Activated CD4-positive, alpha-beta T cell treated with anti-CD3 and anti-CD28 coated beads, Interleukin-2, amount 50 U/mL, for 4 hours (primary cell): ENCODE measurements around the gene GLB1L2.
"Not testable (repeated sequence)": the region's sequence is repeated elsewhere in the genome, so short reads cannot be mapped to it uniquely, and the experiment has no call there.

ENCODE experiments used
- DNase-seq, 2 experiments: peaks; one replicate each; pipeline ENCODE4 v3.0.0-alpha.2; 2020

GLB1L2 gene, protein sequence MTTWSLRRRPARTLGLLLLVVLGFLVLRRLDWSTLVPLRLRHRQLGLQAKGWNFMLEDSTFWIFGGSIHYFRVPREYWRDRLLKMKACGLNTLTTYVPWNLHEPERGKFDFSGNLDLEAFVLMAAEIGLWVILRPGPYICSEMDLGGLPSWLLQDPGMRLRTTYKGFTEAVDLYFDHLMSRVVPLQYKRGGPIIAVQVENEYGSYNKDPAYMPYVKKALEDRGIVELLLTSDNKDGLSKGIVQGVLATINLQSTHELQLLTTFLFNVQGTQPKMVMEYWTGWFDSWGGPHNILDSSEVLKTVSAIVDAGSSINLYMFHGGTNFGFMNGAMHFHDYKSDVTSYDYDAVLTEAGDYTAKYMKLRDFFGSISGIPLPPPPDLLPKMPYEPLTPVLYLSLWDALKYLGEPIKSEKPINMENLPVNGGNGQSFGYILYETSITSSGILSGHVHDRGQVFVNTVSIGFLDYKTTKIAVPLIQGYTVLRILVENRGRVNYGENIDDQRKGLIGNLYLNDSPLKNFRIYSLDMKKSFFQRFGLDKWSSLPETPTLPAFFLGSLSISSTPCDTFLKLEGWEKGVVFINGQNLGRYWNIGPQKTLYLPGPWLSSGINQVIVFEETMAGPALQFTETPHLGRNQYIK

DNA sequence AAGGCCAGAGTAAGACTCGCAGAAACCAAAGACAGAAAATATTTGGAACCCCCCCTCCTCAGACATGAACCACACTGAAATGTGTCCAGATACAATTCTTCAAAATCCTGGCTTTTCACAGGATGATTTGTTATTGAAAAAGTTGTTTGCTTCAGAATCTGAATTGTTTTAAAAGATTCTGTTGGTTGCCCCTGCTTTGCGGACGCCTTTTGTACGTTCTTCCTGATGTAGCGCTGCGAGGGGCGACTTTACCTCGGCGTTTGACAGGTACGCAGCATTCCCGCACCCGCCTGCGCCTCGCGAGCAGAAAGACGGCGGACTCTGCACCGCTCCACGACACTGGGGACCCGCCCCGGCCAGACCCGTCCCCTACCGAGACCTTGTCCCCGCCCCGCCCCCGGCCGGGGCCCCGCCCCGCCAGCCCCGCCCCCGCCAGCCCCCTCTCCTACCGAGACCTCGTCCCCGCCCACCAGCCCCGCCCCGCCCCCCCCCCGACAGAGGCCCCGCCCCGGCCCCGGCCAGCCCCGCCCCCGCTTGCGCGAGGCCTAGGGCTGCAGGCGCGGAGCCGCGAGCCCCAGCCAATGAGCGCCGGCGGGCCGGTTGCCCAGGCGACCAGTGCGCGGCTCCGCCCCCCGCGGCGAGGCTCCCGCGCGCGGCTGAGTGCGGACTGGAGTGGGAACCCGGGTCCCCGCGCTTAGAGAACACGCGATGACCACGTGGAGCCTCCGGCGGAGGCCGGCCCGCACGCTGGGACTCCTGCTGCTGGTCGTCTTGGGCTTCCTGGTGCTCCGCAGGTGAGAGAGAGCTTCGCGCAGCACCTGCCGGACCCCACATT is at the start of gene GLB1L2:
Gene GLB1L2 (plus strand): TSS at position 635 of the 835 bp plus-strand sequence. CDS start 74 bp downstream, at position 709.
- peak; percentile 71 to 74 for DNase-seq

DNA sequence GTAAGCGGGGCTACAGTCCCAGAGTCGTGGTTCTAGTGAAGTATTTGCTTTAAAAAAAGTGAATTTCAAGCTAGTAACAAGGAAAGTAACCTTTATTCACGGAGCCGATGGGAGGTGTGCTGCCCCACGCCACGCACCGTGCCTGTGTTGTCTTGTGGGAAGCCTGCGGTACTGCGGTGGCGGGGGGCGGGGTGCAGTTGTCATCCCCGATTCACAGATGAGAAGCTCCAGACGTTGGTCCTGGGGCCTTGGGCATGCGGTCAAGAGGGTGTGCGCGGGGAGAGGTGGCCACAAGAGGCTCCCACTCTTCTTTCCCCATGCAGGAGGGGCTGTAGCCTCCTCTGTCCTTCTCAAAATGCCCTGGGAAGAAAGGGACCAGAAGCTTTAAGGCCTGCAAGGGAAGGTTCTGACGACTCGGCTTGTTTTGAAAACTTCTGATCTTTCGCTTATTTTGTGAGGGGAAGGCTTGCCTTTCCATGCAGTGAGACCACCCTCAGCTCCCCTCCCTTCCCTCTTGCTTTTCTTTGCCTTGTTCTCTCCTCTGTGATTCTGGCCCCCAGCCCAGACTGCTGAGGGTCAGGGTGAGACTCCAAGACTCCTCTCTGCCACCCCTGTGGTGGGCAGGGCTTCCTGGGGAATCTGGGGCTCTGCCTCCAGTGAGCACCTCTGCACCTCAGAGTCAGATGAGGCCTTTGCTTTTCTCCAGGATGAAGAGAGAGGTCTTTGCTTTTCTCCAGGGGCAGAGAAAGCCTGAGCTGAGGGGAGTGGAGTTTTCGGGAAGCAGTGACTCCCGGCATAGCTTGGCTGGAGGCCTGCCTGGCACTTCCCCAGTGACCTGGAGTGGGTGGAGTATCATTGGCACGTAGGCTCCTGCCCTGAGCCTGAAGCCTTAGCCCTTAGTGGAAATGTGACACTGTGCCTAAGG is 49.4 kb upstream of the GLB1L2 start:
- no peak for DNase-seq

DNA sequence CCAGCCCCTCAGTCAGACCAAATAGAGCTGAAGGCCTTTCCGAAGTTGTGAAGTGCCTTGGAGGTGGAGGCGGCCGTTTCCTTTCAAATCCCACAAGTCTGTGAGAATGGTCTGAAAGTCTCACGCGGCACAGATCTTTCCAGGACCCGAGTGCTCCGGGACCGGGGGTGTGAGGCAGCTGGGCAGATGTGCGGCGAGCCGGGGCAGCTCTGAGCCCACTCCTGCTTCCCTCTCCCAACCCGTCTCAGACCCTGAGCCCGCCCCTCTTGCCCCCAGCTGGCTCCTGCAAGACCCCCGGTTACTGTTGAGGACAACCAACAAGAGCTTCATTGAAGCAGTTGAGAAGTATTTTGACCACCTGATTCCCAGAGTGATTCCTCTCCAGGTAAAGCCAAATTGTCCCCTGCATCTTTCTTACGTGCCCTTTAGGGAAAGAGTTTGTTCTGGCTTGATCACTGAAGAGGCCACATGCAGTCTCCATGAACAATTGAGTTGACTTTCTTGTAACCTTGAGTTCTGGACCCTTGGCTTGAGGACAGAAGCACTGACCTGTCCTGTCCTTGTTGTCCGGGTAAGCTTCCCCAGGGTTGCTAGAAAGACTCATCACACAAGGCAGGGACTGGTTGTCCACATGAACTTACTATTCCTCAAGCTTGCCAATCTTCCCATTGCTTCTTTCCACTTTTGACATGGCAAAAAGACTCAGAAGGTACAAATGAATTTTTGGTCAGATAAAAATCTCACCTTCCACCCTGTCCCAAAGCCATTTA is 48.1 kb upstream of the GLB1L2 start:
- no peak for DNase-seq

- DNase-seq, result not testable (repeated sequence)
Measured at GRCh38 chr11:134284349-134284748, 47.4 kb upstream of the GLB1L2 start.

DNA sequence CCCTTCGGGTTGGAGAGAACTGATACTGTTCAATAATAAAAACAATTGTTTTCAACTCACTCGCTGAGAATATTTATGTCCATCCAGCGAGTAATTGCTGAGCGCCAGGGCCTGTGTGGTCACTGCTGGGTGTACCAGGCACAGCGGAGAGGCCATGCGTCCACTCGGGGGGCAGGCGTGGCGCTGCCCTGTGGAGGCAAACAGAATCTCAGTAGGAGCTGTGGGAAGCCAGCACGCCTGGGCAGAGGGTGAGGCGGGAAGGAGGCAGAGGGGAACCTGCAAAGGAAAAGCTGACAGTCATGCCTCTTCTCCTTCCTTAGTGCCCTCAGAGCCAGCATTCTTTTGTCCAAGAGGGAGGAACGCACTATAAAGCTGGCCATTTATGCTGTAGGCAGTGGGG is 44.2 kb upstream of the GLB1L2 start:
- DNase-seq, result no peak

- no peak for DNase-seq
Measured at GRCh38 chr11:134288486-134288885, 43.3 kb upstream of the GLB1L2 start.

GRCh38 chr11:134289167-134289566 is 42.6 kb upstream of the GLB1L2 start:
- DNase-seq, result no peak

GRCh38 chr11:134289789-134290188 is 42.0 kb upstream of the GLB1L2 start:
- DNase-seq, result no peak

DNA sequence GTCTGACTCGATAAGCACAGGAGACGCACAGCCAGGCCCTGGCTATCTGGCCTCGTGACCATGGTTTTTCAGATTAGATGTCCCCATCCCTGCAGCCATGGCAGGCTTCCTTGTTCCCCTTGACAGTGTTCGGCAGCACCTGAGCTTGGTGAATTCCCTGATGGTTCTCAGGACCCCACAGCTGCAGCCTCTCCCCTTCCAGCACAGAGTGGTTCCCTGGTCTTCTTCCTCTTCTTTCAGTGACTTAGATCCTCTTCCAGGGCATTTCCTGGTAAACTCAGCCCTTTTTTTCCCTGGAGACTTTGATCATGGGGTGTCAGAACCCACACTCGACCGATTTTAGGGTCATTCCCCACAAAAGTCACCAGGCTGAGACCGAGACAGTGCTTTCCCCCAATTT is 41.1 kb upstream of the GLB1L2 start:
- no peak for DNase-seq

GRCh38 chr11:134291196-134291595 is 40.6 kb upstream of the GLB1L2 start:
- no peak for DNase-seq

DNA sequence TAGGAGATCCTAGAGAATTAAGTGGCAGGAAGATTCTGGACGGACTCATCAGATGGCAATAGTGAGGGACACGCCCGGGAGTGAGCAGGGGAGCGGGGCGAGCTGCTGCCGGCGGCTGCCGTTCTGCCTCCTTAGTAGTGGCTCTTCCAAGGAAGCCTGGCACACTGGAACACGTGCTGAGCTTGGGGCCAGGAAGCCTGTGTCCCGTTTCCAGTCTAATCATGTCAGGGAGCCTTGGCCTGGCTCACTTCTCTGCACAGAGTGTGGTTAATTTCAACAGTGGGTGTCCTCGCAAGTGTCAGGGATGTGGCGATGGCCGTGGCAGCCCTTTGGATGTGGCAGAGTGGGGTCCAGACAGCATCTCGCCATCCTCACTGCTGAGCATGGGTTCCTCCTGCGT is 39.1 kb upstream of the GLB1L2 start:
- DNase-seq, result no peak

DNA sequence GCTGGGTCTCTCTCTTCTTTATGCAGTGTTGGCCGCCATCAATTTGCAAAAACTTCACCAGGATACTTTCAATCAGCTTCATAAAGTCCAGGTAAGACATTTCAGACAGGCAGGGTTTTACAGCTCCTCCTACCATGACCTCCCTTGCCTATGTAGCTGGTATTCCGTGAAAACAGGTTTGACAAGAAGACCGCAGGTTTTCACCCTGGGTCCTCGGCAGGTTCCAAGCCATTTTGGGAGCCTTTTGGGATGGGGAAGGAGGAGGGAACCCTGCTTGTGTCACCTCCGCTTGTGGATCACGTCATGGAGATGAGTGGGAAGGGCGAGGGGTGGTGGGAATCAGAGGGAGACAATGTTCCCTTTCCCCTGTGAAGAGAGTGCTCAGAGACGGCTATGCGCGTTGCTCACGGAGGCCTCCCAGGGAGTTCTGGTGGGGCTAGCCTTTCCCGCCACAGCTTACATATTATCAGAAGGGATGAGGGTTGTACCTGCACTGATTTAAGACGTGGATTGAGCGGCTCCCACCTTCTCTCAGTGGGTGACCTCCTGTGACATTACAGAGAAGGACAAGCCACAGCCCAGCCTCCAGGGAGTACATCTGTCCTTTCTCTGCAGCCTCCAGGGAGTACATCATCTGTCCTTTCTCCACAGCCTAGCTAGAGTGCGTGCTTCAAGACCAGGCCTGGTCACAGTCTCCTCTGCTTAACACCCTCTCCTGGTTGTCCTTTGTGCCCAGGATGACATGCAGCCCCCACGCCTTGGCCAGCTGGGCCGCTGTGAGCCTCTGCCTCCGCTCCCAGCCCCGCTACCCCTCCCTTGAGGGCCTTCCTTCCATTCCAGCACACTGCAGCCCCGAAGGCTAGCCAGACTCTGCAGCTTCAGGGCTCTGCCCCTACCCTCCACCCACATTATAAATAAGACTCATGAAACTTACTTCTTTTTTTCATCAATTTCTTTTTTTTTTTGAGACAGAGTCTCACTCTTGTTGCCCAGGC is 38.4 kb upstream of the GLB1L2 start:
- DNase-seq, result no peak

- no peak for DNase-seq
Measured at GRCh38 chr11:134294664-134295063, 37.1 kb upstream of the GLB1L2 start.

- no peak for DNase-seq
Measured at GRCh38 chr11:134312223-134312622, 19.6 kb upstream of the GLB1L2 start.

DNA sequence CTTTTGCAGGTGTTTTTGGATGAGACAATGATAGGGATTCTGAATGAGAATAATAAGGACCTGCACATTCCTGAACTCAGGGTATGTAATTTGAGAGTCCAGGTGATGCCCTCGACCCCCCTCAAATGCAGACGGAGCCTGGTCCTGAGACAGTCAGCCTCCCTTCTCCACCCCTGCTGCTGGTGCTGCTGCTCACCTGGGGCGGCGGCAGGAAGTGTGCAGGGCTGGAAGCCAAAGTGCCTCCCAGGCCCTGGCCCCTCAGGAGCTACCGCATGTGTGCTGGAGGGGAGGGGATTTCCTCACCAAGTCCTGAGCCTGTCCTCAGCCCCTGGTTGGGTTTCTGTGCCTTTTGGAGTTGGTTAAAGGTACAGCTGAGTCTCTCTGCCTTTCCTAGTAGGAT is 19.0 kb upstream of the GLB1L2 start:
- no peak for DNase-seq

DNA sequence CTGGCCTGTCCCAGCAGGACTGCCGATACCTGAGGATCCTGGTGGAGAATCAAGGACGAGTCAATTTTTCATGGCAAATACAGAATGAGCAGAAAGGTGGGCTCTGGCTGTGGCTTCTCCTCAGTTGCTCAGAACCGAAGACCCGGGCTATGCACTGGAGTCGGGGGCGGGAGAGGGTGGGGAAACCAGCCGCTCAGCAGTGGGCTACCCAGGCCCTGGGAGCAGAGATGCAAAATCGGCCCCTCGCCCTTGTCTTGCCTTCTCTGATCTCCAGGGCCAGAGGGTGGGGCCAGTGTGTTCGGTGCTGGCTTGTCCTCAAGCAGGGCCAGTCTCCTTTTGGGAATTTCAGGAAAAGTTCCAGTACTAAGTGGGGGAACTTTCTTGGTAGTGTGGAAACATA is 18.4 kb upstream of the GLB1L2 start:
- DNase-seq, result no peak

DNA sequence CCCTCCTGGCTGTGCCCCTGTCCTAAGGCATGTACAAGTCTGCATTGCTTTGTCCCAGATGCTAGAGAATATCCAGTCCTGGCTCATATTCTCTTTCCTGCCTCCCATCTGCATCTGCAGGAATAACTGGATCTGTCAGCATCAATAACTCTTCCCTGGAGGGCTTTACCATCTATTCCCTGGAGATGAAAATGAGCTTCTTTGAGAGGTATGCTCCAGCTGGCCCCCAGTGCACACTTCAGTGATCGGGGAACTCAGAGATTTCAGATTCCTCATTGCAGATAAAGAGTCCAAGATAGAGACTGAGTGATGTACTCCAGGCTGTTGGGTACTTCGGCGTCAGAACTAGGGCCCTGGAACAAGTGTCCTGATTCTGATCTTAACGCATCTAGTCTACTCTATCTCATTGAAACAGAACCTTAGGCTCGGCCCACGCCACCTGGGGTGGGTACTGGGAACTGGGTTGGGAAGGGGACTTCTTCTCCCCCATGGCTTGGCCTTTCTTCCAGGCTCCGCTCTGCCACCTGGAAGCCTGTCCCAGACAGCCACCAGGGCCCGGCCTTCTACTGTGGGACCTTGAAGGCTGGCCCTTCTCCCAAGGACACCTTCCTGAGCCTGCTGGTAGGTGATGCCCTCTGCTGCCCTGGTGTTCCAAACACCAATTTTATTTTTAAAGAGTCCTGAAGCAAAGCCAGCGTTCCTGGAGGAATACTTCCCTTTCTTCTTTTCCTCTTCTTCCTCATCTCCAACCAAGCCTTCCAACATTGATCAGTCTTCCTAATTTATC is 17.8 kb upstream of the GLB1L2 start:
- DNase-seq, result no peak

- no peak for DNase-seq
Measured at GRCh38 chr11:134317103-134317502, 14.7 kb upstream of the GLB1L2 start.

GRCh38 chr11:134321373-134321772 is 10.4 kb upstream of the GLB1L2 start:
- not testable (repeated sequence) for DNase-seq
